ACC112 (cell line): ENCODE measurements around the gene SPG7.
A peak's percentile ranks its signal among the peaks of the same experiment; 100 is the strongest.

Source experiments
- H2AFZ ChIP-seq: fragments of 200-600 bp; sonication (generic); one replicate; pipeline ENCODE4 v1.6.0; 2017; ENCODE audit warnings: antibody characterized with exemption, low read length; ENCODE audit not compliant: unreplicated experiment
- H3K27ac ChIP-seq: fragments of 200-600 bp; sonication (generic); 2 replicates; pipeline ENCODE4 v1.5.1; 2014; ENCODE audit warnings: low read depth, mild to moderate bottlenecking, antibody characterized with exemption, low read length, moderate library complexity
- H3K27me3 ChIP-seq: fragments of 200-600 bp; sonication (generic); 2 replicates; pipeline ENCODE4 v1.6.1; 2014; ENCODE audit warnings: mild to moderate bottlenecking, antibody characterized with exemption, low read length, moderate library complexity, mixed read lengths; ENCODE audit not compliant: insufficient read depth
- H3K36me3 ChIP-seq: fragments of 200-600 bp; sonication (generic); 2 replicates; pipeline ENCODE4 v1.6.1; 2016; ENCODE audit warnings: mild to moderate bottlenecking, antibody characterized with exemption, low read length, moderate library complexity, mixed read lengths; ENCODE audit not compliant: insufficient read depth
- H3K4me1 ChIP-seq: fragments of 200-600 bp; sonication (generic); one replicate; pipeline ENCODE4 v1.6.1; 2016; ENCODE audit warnings: low read length, mixed read lengths; ENCODE audit not compliant: insufficient read depth, unreplicated experiment, control insufficient read depth
- H3K4me3 ChIP-seq: fragments of 200-600 bp; sonication (generic); 2 replicates; pipeline ENCODE4 v1.5.1; 2014; ENCODE audit warnings: mild to moderate bottlenecking, low read depth, low read length
- H3K79me2 ChIP-seq: fragments of 200-600 bp; sonication (generic); one replicate; pipeline ENCODE4 v1.6.0; 2016; ENCODE audit warnings: low read length; ENCODE audit not compliant: control insufficient read depth, unreplicated experiment, insufficient read depth

Gene SPG7

DNA sequence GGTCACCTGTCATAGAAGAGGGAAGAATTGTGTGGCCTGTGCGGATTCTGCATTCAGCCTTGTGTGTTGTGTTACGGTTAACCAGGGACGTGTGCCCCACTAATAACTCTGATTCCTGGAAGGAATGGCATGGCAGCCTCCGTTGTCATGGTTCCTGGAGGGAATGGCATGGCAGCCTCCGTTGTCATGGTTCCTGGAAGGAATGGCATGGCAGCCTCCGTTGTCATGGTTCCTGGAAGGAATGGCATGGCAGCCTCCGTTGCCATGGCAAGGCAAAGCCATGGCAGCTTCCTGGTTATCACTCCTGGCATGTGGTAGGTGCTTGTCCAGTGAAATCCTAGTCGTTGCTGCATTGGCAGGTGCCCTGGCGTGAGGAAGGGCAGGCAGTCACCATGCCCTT is 8.9 kb downstream of the SPG7 start:
- no peaks in the 10 kb centered on the region for H3K4me1 ChIP-seq
- peaks cover 34% of the 10 kb centered on the region for H3K36me3 ChIP-seq
- no peak overlapping the region for H3K27ac ChIP-seq
- H2AFZ ChIP-seq: no peak overlapping the region
- no peak overlapping the region for H3K4me3 ChIP-seq
- H3K27me3 ChIP-seq: no peaks in the 10 kb centered on the region
- H3K79me2 ChIP-seq: peaks cover 38% of the 10 kb centered on the region

DNA sequence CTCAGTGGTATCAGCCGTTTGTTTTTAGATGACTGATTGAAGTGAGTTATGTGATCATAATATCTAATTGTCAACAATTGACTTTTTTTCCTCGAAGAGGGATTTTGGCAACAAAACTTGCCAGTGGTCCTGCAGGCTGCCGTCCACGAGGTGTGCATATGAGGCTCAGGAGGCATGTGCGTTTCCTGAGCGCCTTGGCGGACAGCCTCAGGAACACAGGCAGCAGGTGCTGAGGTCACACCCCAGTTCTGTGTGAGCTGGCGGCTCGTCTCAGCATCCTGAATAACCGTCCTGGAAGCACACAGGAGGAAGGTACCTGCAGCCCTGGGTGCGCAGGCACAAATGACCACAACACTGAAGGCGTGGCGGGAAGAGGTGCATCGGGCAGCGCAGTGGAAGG is 11.7 kb downstream of the SPG7 start:
- Histone ChIP-seq H3K4me3 (no peak overlapping the region), H2AFZ (no peak overlapping the region), H3K36me3 (peaks cover 30% of the 10 kb centered on the region), H3K27me3 (no peaks in the 10 kb centered on the region), H3K79me2 (peaks cover 43% of the 10 kb centered on the region), H3K4me1 (no peaks in the 10 kb centered on the region), H3K27ac (no peak overlapping the region)

- H3K27me3 ChIP-seq: no peaks in the 10 kb centered on the region
- peaks cover 41% of the 10 kb centered on the region for H3K79me2 ChIP-seq
- no peak overlapping the region for H2AFZ ChIP-seq
- H3K27ac ChIP-seq: no peak overlapping the region
- H3K36me3 ChIP-seq: peaks cover 28% of the 10 kb centered on the region
- no peaks in the 10 kb centered on the region for H3K4me1 ChIP-seq
- H3K4me3 ChIP-seq: no peak overlapping the region
These were observed 14.1 kb downstream of the SPG7 start for GRCh38 chr16:89522287-89522686.

- Histone ChIP-seq H3K36me3 (peaks cover 21% of the 10 kb centered on the region; the same call in 1 of the 2 replicates), H2AFZ (no peak overlapping the region), H3K79me2 (peaks cover 31% of the 10 kb centered on the region), H3K4me1 (no peaks in the 10 kb centered on the region), H3K27me3 (no peaks in the 10 kb centered on the region), H3K27ac (no peak overlapping the region), H3K4me3 (no peak overlapping the region)
These were observed 15.6 kb downstream of the SPG7 start for GRCh38 chr16:89523680-89524344.

DNA sequence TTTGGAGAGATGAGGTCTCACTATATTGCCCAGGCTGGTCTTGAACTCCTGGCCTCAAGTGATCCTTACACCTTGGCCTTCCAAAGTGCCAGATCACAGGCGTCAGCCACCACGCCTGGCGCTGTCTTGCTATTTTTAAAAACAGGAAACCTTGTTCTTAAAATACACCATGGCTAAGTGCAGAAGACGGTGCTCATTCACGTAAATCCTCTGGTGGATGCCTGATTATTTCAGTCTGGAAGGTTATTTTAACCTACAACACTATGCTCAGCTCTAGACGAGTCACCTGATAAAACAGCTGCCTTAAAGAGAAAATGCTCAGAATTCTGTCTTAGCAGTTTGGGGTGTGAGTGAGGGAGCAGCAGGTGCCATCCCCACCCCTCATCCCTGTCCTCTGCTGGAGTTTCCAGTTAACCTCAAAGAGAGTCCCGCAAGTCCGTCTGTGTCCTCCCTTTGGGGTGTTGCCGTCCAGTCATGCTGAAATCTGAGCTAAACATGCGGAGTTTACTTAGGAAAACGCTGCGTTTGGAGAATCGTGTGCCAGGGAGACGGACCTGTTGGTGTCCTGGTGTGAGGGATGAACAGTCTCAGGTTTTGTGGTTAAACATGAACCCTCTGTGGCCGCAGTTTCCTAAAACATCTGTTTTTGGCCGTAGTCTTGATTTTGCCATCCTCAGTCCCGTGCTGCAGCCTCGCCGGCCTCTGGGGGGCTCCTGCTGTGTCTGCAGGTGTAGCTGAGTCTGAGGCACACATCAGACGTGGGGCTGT is 17.1 kb downstream of the SPG7 start:
- Histone ChIP-seq H3K4me3 (no peak overlapping the region), H3K79me2 (peaks cover 26% of the 10 kb centered on the region), H3K36me3 (peaks cover 21% of the 10 kb centered on the region; the same call in 1 of the 2 replicates), H3K4me1 (no peaks in the 10 kb centered on the region), H3K27ac (no peak overlapping the region), H3K27me3 (no peaks in the 10 kb centered on the region), H2AFZ (no peak overlapping the region)

GRCh38 chr16:89529097-89529496 is 20.9 kb downstream of the SPG7 start:
- Histone ChIP-seq H3K36me3 (peaks cover 19% of the 10 kb centered on the region; the same call in 1 of the 2 replicates), H3K79me2 (peaks cover 11% of the 10 kb centered on the region), H3K4me1 (no peaks in the 10 kb centered on the region), H3K27me3 (no peaks in the 10 kb centered on the region), H3K4me3 (no peak overlapping the region), H3K27ac (no peak overlapping the region), H2AFZ (no peak overlapping the region)

- Histone ChIP-seq H3K36me3 (peaks cover 33% of the 10 kb centered on the region; the same call in 1 of the 2 replicates), H3K4me1 (no peaks in the 10 kb centered on the region), H3K27me3 (no peaks in the 10 kb centered on the region), H2AFZ (no peak overlapping the region), H3K4me3 (no peak overlapping the region), H3K27ac (no peak overlapping the region), H3K79me2 (peaks cover 16% of the 10 kb centered on the region)
These were observed 22.5 kb downstream of the SPG7 start for GRCh38 chr16:89530401-89531381.

- Histone ChIP-seq H2AFZ (no peak overlapping the region), H3K27ac (no peak overlapping the region), H3K4me1 (no peaks in the 10 kb centered on the region), H3K36me3 (peaks cover 31% of the 10 kb centered on the region; the same call in 1 of the 2 replicates), H3K4me3 (no peak overlapping the region), H3K79me2 (peaks cover 19% of the 10 kb centered on the region), H3K27me3 (no peaks in the 10 kb centered on the region)
These were observed 23.8 kb downstream of the SPG7 start for GRCh38 chr16:89531821-89532526.

- Histone ChIP-seq H3K4me3 (no peak overlapping the region), H2AFZ (no peak overlapping the region), H3K79me2 (peaks cover 19% of the 10 kb centered on the region), H3K27ac (peak overlapping the region; percentile 28; the same call in 1 of the 2 replicates), H3K27me3 (no peaks in the 10 kb centered on the region), H3K4me1 (no peaks in the 10 kb centered on the region), H3K36me3 (peaks cover 30% of the 10 kb centered on the region; the same call in 1 of the 2 replicates)
These were observed 26.1 kb downstream of the SPG7 start for GRCh38 chr16:89534252-89534756.
